ENCODE measurements around the gene USP4. TPM values are rescaled to one million over a fixed set of nuclear protein-coding genes. Genes with fewer than 3 reads are reported as not detected.
"Not testable (repeated sequence)": the region's sequence is repeated elsewhere in the genome, so short reads cannot be mapped to it uniquely, and the experiment has no call there.

Gene USP4, protein sequence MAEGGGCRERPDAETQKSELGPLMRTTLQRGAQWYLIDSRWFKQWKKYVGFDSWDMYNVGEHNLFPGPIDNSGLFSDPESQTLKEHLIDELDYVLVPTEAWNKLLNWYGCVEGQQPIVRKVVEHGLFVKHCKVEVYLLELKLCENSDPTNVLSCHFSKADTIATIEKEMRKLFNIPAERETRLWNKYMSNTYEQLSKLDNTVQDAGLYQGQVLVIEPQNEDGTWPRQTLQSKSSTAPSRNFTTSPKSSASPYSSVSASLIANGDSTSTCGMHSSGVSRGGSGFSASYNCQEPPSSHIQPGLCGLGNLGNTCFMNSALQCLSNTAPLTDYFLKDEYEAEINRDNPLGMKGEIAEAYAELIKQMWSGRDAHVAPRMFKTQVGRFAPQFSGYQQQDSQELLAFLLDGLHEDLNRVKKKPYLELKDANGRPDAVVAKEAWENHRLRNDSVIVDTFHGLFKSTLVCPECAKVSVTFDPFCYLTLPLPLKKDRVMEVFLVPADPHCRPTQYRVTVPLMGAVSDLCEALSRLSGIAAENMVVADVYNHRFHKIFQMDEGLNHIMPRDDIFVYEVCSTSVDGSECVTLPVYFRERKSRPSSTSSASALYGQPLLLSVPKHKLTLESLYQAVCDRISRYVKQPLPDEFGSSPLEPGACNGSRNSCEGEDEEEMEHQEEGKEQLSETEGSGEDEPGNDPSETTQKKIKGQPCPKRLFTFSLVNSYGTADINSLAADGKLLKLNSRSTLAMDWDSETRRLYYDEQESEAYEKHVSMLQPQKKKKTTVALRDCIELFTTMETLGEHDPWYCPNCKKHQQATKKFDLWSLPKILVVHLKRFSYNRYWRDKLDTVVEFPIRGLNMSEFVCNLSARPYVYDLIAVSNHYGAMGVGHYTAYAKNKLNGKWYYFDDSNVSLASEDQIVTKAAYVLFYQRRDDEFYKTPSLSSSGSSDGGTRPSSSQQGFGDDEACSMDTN
- 38.7 TPM for total RNA-seq

DNA sequence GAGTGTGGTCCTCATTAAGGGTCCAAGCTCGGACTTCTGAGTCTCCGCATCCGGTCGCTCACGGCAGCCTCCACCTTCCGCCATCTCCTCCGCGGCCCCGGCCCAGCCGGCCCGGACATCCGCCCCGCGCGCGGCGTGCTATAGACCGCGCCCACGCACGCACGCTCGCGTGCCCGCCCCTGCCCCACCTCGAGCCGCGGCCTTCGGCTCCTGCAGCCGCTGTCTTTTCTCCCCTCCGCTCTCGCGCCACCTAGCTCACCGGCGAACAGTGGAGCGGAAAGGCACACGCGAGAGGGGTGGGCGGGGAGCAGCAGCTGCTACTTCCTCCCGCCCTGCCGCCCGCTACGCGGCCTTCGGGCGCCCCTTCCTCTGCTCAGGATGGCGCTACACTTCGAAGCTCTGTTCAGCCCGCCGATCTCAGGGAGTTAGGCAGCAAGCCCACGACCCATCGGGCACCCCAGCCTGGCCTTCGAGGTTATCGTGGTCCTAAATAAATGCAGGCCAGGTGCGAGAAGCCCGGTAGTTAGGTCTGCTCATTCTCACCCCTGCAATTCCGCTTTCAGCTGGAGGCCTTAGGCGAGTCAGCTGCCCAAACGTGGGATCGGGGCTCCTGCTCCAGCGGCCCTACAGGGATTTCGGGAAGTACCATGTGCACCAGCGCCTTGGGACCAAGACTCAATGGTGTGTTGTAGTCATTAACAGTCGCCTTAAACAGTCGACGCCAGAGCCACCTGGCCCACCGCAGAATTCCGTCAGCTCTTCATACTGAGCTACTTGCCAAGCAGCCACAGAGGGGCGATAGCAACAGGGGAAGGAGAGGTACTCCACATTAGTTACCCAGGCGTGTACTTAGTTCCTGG, at the start of gene USP4:
TSS of gene USP4 (minus strand) at position 113 of the 860 bp plus-strand sequence. CDS start at position 84, 29 bp downstream.
- ATAC-seq, result peak; percentile 96

DNA sequence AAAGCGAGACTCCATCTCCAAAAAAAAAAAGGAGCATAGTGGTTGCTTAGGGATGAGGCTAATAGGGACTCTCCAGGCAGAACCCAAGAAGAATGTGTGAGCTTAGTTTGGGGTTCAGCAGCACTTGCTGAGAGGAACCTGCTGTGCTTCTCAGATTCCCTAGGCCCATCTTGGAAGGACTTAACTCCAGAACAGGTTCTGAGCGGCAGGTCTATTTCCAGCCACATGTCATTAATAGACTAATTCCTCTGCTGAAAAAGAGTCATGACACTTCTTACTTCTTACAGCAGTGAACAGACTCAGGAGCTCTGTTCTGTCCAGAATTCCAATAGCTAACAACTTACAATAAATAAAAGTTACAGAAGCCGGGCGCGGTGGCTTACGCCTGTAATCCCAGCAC, 49.4 kb upstream of the USP4 start:
- ATAC-seq, result no peak

DNA sequence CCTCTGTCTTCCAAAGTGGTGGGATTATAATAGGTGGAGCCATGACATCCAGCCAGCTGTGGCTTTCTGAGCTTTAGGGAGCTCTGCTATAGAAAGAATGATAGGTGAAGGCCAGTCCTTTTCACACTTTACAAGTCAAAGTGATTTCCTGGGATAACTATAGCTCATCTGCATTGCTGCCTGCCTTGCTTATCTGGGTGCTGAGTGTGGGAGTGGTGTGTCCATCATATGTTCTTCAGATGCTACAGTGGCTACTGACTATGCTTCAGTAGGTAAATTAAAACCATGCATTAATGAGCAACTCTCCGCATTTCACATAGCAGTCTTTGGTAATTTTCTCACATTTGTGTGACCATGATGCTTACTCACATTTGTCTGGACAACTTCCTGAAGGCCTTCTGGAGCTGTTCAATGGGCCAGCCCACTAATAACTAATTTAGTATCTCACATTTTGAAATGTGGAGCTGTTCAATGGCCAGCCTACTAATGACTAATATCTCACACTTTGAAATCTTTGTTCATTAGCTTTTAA, 48.5 kb upstream of the USP4 start:
- ATAC-seq, result peak; percentile 12

DNA sequence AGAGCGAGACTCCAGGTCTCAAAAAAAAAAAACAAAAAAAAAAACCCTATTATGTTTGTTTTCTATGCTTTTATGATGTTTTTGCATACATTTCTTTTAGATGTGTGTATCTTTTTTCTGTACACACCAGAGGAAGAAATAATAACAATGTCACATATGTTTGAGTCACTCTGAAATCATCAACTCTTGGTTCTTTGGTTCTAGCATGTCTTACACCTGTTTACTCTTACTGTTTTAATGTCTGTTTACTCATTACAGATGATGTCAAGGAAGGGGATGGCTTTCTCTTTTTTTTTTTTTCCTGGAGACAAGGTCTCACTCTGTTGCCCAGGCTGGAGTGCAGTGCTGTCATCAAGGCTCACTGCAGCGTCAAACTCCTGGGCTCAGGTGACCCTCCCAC, 47.9 kb upstream of the USP4 start:
- ATAC-seq, result peak; percentile 67

DNA sequence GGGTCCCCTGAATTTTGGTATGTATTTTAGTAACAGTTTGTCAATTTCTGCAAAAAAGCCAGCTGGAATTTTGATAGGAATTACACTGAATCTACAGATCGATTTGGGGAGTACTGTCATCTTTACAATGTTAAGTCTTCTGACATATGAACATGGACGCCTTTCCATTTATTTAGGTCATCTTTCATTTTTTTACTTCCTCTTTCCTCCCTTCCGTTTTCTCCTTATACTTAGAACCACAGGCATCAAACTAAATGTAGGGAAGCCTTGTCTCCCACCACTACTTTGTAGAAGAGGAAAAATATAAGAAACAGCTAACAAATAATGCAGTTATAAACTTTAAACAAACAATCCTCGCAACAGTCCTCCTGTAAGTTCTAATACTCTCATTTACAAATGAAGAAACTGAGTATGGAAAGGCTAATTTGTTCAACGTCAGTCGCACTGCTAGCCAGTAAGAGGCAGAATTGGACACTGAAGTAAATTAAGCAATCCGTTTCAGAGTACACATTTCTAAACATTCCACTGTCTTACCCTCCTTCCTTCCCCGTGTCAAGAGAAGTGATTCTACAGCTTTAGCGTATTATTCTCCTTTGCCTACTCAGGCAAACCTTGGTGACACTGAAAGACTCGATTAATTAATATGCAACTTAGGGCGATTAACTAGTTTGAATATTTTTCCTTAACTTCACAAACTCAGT, 46.4 kb upstream of the USP4 start:
- no peak for ATAC-seq

DNA sequence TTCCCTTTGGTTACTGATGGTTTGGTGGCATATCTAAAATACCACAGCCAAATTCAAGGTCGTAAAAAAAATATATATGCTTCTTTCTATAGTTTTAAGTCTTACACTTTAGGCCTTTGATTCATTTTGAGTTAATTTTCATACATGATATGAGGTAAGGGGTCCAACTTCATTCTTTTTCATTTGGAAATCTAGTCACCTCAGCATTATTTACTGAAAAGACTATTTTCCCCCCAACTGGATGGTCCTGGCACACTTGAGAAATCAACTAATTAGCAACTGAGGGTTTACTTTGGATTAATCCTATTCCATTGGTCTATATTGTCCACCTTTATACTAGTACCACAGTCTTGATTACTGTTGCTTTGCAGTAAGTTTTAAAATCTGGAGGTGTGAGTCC, 45.8 kb upstream of the USP4 start:
- no peak for ATAC-seq

DNA sequence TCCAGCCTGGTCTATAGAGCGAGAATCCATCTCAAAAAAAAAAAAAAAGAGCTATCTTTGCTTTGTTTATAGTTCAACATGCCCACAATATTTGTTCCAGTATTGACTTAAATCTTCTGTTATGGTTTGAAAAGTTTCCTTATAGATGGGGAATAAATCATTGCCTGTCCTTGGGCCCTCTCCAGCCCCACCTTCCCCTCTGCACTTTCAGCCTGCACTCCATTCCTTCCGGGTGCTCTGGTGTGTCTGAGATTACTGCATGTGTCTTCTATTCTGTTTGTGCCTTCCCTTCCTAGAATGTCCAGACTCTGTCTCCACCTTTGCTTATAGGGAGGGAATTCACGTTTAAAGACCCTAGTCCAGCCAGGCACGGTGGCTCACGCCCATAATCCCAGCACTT, 43.5 kb upstream of the USP4 start:
- ATAC-seq, result no peak

DNA sequence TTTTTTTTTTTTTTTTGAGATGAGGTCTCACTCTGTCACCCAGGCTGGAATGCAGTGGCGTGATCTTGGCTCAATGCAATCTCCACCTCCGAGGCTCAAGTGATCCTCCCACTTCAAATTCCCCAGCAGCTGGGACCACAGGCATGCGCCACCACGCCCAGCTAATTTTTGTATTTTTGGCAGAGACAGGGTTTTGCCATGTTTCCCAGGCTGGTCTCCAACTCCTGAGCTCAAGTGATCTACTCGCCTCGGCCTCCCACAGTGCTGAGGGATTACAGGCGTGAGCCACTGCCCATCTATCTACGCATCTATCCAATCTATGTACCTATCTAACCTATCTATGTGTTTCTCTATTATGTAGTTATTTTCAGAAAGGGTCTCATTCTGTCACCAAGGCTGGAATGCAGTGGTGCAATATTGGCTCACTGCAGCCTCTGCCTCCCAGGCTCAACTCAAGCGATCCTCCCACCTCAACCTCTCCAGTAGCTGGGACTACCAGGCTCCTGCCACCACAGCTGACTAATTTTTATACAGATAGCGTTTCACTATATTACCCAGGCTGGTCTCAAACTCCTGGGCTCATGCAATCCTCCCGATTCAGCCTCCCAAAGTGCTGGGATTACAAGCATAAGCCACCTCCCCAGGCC, 38.5 kb upstream of the USP4 start:
- no peak for ATAC-seq

DNA sequence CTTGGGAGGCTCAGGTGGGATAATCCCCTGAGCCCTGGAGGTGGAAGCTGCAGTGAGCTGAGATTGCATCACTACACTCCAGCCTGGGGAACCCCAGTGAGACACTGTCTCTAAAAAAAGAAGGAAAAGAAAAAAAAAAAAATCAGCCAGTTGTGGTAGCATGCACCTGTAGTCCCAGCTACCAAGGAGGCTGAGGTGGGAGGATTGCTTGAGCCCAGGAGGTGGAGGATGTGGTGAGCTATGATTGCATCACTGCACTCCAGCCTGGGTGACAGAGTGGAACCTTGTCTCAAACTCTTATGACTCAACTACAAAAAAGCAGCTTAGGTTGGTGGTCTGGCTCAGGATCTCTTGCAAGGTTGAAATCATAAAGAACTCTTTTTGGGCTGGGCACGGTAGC, 37.6 kb upstream of the USP4 start:
- ATAC-seq, result peak; percentile 31

DNA sequence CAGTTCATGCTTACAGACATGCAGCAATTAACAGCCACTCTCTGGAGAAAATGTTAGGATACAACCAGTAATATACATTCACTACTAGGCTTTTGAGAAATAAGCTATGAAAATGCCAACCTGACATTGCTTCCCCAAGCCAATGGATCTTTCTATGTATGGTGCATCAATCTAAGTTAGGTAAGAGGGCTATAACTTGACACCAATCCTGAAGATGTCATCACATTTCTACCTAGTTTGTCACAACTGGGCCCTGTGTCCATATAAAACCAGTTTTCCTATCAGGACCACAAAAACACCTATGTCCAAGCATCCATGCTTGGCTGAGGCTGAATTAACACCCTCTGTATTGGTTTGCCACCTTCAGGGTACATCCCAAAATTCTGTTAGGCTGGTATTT, 32.1 kb upstream of the USP4 start:
- ATAC-seq, result no peak

DNA sequence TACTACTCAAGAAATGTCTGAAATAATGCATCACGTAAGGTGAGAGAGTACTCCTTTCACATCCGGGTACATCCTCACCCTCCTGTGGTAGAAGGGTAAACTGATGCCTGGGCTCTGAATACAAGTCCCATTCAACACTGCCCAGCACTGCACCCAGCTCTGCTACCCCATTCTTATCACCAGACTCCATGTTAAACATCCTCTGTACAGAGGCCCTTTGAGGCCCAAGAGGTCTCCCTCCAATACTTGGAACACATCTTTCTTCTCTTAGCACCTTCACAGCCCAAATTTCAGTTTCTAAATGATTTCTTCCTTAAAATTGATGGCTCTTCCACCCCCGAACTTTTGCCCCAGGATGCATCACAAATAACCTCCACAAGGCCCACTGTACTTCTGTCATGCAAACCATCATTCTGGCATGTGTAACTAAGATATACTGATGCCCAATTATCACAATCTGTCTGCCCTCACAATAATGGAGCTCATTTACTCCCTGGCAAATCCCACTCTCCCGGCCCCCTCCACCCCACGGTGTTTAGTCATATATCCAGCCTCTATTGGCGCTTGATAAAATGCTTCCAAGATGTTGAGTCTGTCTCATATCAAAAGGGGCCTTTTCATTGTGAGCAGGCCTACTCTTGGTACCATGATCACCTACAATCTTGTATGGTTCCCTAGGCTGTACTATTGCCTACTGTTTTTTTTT, 30.9 kb upstream of the USP4 start:
- no peak for ATAC-seq

DNA sequence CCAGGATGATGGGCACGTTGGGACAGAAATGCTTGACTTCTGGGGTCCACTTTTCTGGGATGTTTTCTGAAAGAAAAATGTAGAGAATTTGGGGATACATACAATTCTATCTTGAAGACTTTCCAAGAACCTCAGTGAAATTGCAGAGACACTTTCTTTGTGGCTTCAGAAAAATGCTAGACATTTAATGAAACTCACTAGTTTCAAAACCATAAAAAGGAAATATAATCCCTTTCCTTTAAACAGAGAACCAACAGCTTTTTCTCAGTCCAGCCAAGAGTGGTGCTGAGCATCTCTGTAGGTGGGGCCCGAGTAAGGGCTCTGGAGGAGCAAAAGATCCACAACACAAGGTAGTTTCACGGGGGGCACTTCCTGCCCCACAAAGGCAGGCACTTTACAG, 22.7 kb upstream of the USP4 start:
- ATAC-seq, result no peak

DNA sequence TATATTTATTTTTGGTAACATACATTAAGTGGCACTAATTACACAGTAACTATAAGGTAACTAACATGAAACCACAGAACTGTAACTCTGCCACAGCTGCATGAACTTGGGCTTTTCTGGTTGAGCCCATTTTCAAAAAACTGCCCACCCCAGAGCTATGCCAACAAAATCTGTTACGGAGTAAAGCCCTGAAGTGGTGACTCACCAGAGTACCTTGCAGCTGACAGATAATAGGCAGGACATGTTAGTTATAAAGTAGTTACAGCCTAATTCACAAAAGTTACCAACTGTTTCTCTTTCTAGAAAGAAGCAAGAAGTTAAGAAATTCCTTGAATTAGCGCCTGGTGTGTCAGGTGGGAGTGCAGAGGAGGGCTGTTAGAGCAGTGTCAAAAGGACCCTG, 19.8 kb upstream of the USP4 start:
- no peak for ATAC-seq

DNA sequence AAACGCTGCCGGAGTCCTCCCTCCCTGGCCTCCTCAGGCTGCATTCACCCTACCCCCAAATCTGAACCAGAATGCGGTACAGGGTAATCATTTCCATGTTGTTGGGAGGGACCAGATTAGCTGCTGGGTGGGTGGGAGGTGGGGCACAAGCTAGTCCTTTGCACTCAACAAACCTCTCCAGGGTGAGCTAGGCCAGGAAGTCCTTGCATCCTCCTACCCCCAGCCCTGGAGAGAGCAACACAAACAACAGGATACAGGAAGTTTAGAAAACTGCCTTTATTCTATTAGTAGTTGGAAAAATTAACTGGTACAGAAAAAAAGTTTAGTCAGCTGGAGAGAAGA, 19.0 kb upstream of the USP4 start:
- no peak for ATAC-seq

DNA sequence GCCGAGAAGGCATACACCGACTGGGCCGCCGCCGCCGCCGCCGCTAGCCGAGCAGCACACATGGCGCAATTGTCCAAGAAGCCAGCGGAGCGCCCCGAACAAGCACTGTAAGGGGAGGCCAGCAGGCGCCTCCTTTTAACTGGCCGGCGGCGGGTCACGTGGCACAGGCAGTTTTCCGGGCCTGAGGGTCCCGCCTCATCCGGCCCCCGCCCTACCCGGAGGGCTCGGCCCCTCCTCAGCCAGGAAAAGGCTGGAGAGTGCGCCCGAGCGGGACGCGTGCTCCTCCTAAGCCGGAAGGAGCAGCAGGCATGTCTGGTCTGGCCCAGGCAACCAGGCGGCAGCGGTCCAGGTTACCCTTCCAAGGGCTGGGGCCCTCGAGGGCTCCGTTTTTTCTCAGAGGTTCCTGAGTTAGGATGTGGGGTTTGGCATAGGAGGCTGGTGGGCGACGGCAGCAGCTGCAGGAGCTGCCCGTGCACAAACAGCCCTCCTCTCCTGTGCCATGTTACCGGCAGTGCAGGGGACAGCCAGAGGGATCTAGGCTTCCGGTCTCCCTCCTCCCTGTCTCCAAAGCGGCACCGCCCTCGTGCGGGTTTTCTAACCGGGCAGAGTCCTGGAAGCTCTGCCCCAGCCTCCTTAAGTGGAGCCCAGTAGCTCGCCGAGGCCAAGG, 18.5 kb upstream of the USP4 start, which contains the start of gene GPX1:
TSS of gene GPX1 (minus strand) at position 137 of the 667 bp plus-strand sequence. CDS start at position 62, 75 bp downstream.
- peak; percentile 95 for ATAC-seq

DNA sequence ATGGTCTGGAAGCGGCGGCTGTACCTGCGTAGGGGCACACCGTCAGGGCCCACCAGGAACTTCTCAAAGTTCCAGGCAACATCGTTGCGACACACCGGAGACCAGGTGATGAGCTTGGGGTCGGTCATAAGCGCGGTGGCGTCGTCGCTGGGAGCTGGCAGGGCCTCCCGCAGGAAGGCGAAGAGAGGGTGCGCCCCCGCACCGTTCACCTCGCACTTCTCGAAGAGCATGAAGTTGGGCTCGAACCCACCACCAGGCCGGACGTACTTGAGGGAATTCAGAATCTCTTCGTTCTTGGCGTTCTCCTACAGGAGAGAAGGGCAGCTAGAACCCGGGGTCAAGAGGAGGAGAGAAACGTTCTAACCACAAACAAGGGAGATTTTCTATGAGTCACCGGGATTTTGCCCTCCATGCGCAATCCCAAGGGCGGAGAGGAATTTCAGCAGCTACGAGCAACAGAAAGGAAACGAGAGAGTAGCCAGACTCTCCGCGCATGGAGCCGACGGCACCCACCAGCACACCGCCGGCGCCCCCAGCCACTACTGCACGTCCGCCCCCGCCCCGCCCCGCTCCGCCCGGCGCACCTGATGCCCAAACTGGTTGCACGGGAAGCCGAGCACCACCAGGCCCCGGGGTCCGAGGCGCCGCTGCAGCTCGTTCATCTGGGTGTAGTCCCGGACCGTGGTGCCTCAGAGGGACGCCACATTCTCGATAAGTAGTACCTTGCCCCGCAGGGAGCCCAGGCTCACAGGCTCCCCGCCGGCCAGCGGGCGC, 17.8 kb upstream of the USP4 start:
- ATAC-seq, result peak; percentile 49

DNA sequence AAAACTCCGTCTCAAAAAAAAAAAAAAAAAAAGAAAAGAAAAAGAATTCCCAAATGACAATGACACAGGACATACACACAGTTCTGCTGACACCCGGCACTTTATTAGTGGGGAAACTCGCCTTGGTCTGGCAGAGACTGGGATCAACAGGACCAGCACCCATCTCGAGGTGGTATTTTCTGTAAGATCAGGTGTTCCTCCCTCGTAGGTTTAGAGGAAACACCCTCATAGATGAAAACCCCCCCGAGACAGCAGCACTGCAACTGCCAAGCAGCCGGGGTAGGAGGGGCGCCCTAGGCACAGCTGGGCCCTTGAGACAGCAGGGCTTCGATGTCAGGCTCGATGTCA, 17.2 kb upstream of the USP4 start:
- not testable (repeated sequence) for ATAC-seq

DNA sequence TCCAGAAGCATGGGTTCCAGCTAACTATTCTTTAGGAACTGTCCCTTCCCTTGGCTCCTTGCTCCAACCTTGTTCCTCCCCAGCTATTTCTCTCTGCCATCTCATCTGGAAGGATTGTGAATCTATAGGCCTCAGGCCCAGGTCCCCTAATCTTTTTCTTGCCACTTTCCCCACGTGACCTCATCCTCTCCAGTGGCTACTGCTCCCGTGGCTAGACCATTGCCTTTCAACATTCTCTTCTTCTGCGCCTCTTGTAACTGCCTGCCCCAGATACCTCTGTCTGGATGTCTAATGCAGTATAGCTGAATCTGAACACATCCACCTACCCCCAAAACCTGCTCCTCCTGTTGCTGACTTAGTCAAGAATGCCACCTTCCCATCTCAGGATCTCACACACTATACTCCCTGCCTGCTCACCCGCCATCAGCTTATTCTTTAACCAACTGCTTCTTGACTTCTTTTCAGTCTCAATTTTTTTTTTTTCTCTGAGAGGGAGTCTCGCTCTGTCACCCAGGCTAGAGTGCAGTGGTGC, 13.1 kb upstream of the USP4 start:
- ATAC-seq, result peak; percentile 53

DNA sequence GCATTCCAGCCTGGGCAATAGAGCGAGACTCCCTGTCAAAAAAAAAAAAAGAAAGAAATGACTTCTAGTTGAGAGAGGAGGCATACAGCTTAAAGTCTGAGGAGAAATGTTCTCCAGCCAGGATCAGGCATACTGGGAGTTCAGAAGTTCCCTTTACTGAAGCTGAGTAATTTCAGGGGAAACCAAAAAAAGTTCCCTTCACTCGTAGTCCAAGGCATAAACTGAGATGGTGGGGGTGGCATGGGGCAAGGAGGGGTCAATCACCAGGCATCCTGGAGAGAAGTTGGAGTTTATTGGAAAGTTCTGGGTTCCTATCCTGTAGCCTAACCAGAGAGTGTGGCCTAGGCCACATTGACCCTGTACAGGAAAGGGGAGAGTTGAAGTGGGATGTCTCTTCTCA, 12.4 kb upstream of the USP4 start:
- no peak for ATAC-seq

Measured in esophagus mucosa (tissue), 1 donor.